GM19467 (cell line): ENCODE data around the gene PHLDA3.
"Not testable (repeated sequence)": the region's sequence is repeated elsewhere in the genome, so short reads cannot be mapped to it uniquely, and the experiment has no call there.

ENCODE experiments used
- ATAC-seq: cut with Tn5 transposase; IDR thresholded peaks from one replicate; pipeline ENCODE4 v1.9.1; 2021; ENCODE audit warnings: mild to moderate bottlenecking, moderate library complexity; ENCODE audit not compliant: unreplicated experiment

Gene PHLDA3

DNA sequence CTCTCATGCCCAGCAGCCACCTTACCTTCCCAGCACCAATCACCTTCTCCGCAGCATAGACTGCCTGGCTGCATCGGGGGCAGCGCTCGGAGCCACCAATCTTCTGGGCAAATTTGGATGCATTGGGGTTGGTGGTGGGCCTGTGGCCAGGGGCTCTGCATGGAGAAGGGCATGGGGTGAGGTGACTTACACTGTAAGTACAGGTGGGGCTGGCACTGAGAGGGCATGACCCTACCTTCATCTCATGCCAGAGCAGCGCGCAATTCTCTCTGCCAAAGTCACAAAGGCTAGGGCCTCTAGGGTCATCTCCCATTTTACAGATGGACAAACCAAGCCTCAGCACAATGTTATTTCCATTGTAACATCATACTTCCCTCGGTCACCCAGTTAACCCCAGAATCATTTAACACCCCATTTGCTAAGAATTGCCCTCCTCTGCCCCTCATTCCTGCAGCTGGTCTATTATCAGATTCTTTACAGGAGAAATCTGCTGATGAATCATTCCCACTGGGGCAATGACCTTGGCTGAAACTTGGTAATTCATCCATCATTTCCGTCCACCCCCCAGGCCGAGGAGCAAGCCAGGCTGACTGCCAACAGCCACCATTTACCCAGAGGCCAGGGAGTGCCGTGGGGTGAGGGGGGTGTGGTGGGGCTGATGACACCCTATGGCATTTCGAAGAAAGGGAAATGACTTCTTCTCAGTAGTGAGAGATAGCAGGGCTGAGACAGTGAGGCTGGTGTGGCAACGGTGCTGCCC is 20.0 kb upstream of the PHLDA3 start:
- no peak for ATAC-seq

DNA sequence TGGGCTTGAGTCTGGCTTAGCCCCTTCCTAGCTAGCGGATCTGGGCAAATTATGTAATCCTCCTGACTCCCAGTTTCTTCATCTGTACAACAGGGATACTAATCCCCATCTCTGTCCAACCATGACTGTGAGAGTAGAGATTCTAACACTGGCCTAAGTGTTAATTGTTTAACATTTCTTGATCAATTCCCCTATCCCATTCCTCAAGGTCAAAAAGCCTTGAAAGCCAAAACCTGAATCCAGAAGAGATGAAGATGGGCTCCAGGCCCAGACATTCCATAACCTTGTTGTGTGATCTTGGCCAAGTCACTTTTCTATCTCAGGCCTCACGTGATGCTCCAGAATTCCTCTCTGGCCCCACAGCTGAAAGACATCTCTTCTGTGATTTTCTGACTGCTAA is 18.8 kb upstream of the PHLDA3 start:
- ATAC-seq, result no peak

DNA sequence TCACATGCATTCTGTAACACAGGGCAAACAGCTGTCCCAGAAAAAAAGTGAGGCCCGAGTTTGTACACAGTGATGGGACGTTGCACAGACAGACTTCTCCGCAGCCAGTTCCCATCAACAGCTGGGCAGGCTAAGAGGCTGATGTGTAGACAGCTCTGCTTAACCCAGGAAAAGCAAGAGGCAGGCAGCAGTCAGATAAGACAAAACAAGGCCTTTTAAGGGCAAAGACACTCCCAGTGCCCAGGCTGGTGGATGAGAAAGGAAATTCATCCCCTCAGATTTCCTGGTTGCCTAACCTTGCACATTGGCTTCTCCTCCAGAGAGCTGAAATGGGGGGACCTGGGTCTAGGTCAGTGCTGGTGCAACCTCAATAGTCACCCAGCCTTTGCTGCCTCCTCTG is 17.2 kb upstream of the PHLDA3 start:
- ATAC-seq, result no peak

DNA sequence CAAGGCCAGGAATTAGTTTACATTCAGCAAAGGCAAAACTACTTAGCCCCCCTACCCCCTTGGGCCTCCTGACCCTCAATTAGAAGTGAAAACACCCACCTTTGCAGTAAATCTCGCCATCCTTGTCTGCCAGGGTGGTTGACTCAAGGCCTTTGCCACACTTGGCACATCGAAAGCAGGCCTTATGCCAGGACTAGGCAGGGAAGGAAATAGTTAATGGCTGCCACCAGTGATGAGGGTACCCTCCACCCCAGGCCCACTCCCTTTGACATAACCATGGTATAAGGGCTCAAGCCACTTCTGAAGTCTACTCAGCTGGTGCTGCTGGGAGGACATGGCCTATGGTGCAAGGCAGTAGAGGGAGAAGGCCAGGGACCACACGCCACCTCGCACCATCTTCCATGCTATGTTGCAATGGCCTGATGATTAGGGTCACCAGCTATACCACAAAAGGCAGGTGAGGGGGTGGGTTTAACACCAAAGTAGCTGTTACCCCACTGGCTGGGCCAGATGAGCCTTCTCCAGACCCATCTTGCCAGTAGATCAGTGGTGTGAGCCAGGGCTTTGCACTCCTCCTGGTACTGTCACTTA is 16.3 kb upstream of the PHLDA3 start:
- ATAC-seq, result no peak

DNA sequence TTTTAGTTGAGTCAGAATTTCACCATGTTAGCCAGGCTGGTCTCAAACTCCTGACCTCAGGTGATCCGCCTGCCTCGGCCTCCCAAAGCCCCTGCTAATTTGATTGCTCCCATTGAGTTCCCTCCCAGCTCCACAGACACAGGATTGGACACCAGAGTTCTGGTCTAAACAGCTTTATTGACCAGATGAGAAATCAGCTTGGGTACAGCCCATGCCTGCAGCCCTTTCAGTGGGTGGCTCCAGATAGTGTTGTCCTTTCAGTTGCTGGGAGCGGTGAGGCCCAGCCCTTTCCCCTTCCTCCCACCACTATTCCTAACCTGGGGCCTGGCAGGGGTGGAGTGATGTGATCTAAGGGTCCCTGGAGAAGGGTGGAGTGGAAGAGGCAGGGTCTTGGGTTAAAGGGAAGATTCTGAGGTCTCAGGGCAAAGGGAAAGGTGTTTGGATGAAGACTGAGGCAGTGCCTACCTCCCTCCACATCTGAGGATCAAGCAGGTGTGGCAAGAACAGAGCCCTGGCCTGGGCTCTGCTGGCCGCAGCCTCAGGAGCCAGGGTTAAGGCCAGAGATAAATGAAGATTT is 14.5 kb upstream of the PHLDA3 start:
- ATAC-seq, result no peak

DNA sequence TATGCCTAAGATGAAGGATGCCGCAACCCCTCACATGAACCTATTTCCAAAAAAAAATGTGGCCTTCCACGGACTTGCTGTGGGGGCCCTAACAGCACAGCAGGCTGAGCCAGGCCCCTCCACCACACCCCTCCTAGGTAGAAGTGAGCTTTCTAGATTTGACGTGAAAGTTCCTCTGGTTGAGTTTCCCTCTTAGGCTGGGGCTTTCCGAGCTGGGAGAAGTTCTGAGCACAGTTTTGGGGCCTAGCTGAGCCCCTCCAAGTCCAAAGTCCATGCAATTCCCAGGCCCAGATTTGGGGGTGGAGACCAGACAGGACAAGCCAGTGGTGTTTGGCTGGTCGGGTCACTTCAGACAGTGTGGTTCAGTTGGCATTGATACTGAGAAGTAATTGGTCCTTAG is 13.8 kb upstream of the PHLDA3 start:
- ATAC-seq, result no peak

DNA sequence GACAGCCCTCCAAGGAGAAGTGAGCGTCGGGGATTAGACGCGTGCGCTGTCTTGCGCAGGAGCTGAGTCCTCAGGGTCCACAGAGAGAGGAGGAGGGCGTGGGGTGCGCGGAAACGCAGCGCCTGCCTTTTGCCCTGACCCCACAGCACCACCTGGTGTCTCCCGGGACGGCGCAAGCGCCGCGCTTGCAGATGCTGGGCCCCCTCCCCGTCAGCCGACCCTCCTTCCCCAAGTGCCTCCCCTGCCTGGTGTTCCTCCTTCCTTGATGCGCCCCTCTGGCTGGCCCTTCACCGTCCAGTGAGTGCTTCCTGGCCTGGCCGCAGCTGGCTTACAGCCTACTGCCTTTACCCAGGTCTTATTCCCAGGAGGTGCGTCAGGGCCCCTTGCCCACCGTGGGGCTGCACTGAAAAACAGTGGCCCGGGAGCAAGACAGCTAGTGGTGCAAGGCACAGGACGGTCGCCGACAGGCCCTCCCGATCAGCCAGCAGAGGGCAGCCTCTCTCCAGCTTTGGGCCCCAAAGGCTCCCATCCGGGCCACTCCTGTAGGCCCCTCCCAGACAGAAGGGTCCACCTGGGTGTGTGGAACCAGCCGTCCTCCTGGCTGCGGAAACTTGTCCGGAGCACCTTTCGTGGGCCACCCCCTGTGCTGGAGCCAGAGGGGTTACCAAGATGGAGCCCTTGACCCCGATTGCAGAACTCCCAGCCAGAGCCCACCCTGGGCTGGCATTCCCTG is 12.9 kb upstream of the PHLDA3 start:
- peak; percentile 70 for ATAC-seq

GRCh38 chr1:201481004-201481380 is 12.0 kb upstream of the PHLDA3 start:
- ATAC-seq, result no peak

DNA sequence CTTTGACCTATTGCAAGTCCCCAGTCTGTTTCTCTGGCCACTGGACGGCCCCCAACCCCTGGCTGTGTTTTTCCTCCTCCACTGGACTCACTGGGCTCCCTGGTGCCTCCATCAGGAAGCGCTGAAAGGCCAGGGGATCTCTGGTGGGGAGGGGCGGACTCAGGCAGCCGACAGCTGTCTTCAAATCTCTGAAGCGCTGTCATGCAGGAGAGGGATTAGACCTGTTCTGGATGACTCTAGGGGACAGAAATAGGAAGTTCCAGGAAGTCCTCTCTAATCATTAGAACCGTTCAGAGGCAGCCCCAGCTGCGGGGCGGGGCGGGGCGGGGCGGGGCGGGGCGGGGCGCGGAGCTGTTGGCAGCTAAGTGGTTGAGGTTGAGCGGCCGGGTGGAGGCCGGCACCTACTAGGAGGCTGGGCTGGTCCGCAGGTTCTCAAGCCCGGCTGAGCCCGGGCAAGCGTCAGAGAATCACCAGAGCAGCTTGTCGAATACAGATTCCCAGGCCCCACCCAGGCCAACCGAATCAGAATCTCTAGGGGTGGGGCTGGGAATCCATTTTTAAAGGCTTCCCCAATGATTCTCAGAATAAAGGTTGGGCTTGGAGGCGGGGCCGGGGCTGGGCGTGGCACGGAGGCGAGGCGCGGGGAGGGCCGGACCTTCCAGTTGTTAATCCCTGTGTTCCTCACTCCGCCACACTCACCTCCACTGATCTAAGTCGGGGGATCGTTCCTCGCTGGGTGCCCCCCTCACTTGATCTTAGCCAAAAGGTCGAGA is 11.4 kb upstream of the PHLDA3 start:
- ATAC-seq, result no peak

DNA sequence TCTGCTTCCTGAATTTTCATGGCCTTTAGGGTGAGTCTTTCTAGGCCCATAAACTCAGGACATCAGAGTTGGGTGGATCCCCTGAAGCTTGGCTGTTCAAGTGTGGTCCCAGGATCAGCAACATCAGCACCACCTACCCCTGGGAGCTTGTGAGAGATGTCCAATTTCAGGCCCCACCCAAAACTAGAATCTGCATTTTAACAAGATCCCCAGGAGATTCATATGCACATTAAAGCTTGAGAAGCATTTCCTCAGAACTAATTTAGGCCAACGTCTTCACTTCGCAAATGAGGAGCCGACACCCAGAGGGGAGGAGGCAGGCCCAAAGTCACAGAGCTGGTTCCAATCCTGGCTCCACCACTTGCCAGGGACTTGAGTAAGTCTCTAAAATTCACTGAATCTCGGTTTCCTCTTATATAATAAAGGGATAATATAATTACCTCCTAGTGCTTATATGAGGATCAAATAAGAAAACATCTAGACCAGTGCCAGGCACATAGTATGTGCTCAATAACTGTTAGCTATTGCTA is 10.3 kb upstream of the PHLDA3 start:
- ATAC-seq, result no peak

GRCh38 chr1:201478666-201479065 is 9.7 kb upstream of the PHLDA3 start:
- not testable (repeated sequence) for ATAC-seq

DNA sequence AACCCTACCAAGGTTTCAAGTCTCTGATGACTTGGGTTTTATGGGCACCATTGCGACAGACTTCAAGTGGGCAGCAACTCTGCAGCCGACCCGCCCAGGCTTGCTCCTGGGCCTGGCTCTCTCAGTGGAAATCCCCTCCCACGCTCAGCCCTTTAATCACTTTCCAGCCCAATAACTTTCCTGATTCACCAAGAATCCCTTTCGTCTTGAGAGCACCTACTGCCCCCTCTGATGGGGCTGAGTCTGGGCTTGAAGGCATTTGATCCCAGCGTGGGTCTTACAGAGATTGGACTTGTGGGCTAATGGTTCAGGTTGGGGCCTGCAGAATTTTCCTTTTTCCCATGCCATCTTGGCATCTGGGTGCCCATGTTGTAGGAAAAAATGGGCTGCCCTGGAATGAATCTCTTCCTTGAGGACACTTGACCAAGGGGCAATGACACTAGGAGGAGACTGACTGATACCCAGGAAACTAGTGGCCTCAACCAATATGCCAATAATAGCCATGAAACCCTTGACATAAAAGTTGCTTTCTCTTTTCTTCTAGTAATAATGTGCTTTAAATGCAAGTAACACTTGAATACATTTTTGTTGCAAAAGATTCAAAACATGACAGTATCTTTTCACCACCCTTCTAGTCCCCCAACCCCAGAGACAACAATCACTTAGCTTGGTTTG is 7.8 kb upstream of the PHLDA3 start:
- ATAC-seq, result no peak

DNA sequence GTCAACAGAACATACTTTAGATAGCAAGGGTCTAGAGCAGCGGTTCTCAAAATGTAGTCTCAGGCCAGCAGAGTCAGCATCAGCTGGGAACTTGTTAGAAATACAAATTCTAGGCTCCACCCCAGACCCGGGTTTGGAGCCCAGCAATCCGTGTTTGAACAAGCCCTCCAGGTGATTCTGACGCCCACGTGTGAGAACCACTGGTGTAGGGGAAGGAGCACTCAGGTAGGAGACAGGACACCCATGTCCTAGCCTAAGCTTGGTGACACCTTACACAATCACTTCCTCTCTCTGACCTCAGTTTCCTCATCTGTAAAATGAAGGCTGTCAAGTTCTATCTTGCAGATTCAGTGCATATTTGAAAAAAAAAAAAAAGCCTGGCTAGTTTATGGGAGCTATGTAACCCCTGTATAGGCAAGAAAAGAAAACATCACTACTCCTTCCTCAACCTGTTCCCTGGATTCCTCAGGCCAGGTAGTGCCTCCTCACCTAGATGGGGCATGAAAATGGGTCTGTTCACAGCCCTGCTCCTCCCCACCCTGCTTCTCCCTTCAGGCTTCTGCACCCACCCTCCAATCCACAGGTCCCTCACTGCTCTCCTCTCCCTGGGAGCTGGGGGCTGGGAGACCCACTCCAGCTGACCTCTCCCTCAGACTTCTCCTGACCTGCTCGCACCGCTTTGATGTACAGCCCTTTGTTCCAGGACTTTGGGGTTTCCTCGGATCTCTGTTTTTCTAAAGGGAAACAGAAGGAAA is 7.1 kb upstream of the PHLDA3 start:
- ATAC-seq, result no peak

DNA sequence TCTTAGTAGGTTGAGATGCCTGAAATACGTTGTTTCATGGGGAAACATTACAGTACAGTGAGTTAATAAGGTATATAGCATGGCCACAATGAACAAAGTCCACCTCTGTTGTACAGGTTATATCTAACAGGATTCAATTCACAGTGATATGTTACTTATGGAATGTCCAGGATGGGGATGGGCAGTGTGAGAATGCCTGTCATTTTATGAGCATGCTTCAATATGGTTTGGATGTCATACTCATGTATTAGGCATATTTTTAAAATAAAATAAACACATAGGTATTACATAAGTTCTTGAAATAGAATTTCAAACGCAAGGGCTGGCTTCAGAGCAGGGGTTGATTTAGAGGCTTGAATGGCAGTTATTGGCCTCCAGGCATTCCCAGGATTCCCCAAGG is 6.1 kb upstream of the PHLDA3 start:
- ATAC-seq, result no peak

DNA sequence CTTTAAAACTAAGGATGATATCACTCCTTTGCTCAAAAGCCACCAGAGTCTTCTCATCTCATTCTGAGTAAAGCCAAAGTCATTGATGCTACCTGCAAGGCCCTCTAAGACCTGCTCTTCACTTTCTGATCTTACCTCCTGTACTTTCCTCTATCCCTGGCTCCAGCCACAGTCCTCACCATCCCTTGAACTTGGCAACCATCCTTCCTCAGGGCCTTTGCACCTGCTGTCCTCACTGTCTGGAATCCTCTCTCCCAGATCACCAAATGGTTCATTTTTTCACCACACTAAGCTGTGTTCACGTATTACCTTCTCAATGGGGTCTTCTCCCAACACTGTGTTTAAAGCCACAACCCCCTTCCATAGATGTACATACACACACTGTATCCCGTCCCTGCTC is 4.3 kb upstream of the PHLDA3 start:
- ATAC-seq, result no peak

- not testable (repeated sequence) for ATAC-seq
Measured at GRCh38 chr1:201472321-201472720, 3.3 kb upstream of the PHLDA3 start.

DNA sequence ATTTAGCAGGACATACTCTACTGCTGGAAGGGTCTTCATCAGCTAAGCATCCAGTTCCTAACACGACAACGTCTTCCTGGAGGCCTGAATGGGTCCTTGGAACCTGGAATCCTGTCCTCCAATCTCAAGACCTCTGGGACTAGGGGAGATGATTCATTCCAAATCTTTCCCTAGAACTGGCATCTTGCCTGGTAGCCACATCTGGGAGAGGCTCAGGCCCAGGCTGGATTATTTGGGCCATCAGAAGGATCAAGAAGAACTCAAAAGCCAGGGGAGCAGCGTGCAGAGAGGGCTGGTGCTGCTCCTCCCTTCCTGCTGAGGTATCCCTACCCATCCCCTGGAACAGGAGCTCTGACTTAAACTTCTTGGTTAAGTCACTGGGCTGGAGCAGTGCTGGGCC is 2.8 kb upstream of the PHLDA3 start:
- ATAC-seq, result no peak

GRCh38 chr1:201470581-201470980 is 1.6 kb upstream of the PHLDA3 start:
- ATAC-seq, result no peak

GRCh38 chr1:201469645-201470074 is 672 bp upstream of the PHLDA3 start:
- ATAC-seq, result no peak

- peak; percentile 34 for ATAC-seq
Measured at GRCh38 chr1:201468501-201468843, 516 bp downstream of the PHLDA3 start.
